GM12878 (cell line): ENCODE measurements around the gene TMBIM1. TPM values are rescaled to one million over a fixed set of nuclear protein-coding genes. Genes with fewer than 3 reads are reported as not detected.

ENCODE experiments used
- BHLHE40 ChIP-seq, 2 experiments: fragments of 450-650 bp in 1 of 2; IDR thresholded peaks; 2 replicates each; pipeline ENCODE4 v1.6.1; 2011 to 2017; ENCODE audit warnings: low read depth in 2 of 2, borderline replicate concordance in 1 of 2, improper control_type of control experiment in 1 of 2, low read length in 1 of 2, mild to moderate bottlenecking in 1 of 2
- CREM ChIP-seq: IDR thresholded peaks from 2 replicates; pipeline ENCODE4 v1.6.1; 2014; ENCODE audit warnings: antibody characterized with exemption, low read depth
- CUX1 ChIP-seq: IDR thresholded peaks from 2 replicates; pipeline ENCODE4 v1.6.1; 2012; ENCODE audit warnings: improper control_type of control experiment, low read depth, low read length; ENCODE audit not compliant: insufficient replicate concordance
- IKZF1 ChIP-seq: fragments of 450-650 bp; conservative IDR thresholded peaks from 2 replicates; pipeline ENCODE4 v1.6.1; 2017; ENCODE audit warnings: antibody characterized with exemption, mild to moderate bottlenecking
- NR2C2 ChIP-seq: IDR thresholded peaks from 2 replicates; pipeline ENCODE4 v1.6.1; 2011; ENCODE audit warnings: borderline replicate concordance, low read depth; ENCODE audit not compliant: control insufficient read depth, insufficient read length
- RELA ChIP-seq: fragments of 450-650 bp; IDR thresholded peaks from 2 replicates; pipeline ENCODE4 v1.8.0; 2014; ENCODE audit warnings: borderline replicate concordance; ENCODE audit not compliant: partially characterized antibody
- polyA plus RNA-seq, 11 experiments: library from polyadenylated mRNA; depleted of rRNA in 4 of 11; unstranded in 6 of 11; stranded (reverse) in 5 of 11; fragments of >200 nt; fragmentation: Nextera tagmentation in 4 of 11; fragmentation: Illumina TruSeq in 1 of 11; extraction: Ambion mirVana in 4 of 11; extraction: Trizol in 1 of 11; gene quantifications; 1 replicate in 1 of 11; 2 replicates in 10 of 11; pipeline versions ENCODE4 v1.2.1 to v1.2.3, GENCODE V29; 2011 to 2016; ENCODE audit warnings: inconsistent platforms in 2 of 11, missing spikeins in 2 of 11, low read depth in 1 of 11
- total RNA-seq, 4 experiments: library from RNA; depleted of rRNA in 3 of 4; stranded (reverse); fragments of >200 nt in 3 of 4; fragmentation: Illumina TruSeq in 1 of 4; extraction: Trizol in 1 of 4; gene quantifications; 2 replicates each; pipeline versions ENCODE4 v1.2.1 to v1.2.3, GENCODE V29; 2013 to 2021

TMBIM1 gene
- total and polyA plus RNA-seq, 10 of the 15 experiments (the other 5 are each of a cell fraction or from before 2014, with no cell fraction given) = 6.1 to 38.3 (median 26.2) TPM

GRCh38 chr2:218329826-218330593, 37.7 kb upstream of the TMBIM1 start (continued):
- TF ChIP-seq CUX1 (no peak), BHLHE40 (IDR thresholded peaks at IDR 0.05; ENCODE audit: borderline replicate concordance in 1 of 2, low read depth in 2 of 2, low read length in 1 of 2) (peak; percentile 71 to 83), CREM (no peak), NR2C2 (peak; percentile 42), IKZF1 (peak; percentile 80), RELA (peak; percentile 48)
